ENCODE results near the gene CTNNBIP1.

The CTNNBIP1 gene

GRCh38 chr1:9852004-9852403 is 58.1 kb downstream of the CTNNBIP1 start:
- DNase-seq, result no peak

GRCh38 chr1:9850442-9851162 is 59.5 kb downstream of the CTNNBIP1 start:
- no peak for DNase-seq

DNA sequence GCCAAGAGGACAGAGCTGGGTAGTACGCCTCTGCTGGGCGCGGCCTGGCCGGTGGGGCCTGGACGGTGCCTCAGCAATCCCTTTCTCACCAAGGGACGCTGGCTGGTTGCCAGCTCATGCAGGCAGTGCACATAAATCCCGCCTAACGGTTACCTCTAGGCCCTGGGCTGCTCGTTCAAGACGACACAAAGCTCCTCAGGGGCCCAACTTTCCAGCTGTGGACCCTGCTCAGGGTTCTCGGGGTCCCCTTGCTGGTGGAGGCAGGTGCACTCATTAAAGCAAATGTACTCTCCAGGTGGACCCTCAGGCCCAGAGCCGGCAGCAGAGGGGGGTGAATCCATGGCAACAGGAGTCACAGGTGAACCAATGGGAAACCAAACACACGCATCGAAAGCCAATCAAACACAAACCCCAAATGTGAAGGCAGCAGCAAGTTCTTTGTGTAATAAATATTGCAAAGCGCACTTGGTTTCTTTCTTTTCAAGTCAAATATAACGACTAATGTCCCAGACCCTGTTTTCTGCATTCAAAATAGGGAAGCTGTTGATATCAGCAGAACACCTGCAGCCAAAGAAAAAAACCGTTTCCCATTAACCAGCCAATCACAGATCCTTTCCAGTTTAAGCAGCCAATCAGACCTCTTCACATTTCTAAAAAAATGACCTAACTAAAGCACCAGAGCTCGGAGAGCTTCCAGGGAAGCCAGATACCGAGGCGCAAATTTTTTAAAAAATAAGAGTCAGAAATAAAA is 60.2 kb downstream of the CTNNBIP1 start:
- DNase-seq, result no peak

DNA sequence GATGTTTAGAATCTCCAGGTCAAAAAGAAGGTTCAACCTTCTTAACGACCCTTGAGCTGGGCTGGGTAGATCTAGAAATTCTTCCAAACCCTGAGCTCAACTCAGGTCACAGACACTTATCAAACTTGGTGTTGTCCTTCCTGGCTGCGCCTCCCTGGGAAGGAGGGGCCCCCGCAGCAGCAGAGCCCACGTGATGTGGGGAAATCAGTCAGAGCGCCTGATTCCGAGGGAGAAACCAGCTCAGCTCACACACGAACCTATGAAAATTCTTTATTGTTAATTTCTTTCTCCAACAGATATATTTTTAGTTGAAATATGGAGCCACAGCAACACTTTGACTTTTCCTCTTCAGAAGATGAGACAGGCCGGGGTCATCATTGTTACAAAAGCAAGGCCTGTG is 62.0 kb downstream of the CTNNBIP1 start:
- no peak for DNase-seq

GRCh38 chr1:9847269-9847668 is 62.8 kb downstream of the CTNNBIP1 start:
- DNase-seq, result no peak

DNA sequence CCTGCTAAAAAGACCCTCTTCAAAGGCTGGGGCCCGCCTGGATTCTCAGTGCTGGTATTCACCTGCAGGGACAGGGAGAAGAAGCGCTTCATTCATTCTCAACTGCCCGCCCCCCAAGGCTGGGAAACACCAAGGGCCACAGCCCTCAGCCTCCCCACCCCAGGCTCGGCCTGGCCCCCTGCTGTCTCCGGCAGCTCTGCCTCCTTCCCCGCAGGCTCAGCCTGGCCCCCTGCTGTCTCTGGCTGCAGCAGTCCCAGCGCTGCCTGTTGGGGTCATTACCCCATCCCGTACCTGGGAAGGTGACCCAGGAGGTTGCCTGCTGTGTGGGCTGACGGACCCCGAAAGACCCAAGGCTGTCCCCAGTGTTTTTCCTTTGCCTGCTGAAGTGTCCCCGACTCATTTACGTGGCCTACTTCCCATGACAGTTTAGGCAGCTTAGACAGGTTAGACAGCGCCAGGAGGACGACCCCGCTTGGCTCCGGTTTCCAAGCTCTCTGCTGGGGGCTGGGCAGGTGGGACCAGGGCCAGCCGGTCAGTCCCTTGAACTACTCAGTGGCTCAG is 63.4 kb downstream of the CTNNBIP1 start:
- DNase-seq, result no peak

DNA sequence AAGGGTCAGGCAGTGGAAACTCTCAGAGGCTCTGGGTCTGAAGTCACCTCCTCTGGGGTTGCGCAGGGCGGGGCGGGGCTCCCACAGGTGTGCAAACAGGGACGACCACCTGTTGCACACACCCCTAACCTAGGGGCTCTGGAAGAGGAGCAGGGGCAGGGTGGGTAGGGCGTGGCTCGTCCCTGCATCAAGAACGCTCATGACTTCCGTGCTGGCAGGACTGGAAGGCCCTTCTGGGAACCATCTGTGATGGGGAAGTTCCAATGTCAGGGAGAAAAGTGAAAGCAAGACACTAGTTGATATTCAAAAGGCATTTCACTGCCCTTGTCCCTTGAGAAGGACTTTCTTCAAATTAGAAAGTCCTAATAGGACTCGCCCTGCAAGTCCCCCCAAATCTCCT is 64.2 kb downstream of the CTNNBIP1 start:
- no peak for DNase-seq

DNA sequence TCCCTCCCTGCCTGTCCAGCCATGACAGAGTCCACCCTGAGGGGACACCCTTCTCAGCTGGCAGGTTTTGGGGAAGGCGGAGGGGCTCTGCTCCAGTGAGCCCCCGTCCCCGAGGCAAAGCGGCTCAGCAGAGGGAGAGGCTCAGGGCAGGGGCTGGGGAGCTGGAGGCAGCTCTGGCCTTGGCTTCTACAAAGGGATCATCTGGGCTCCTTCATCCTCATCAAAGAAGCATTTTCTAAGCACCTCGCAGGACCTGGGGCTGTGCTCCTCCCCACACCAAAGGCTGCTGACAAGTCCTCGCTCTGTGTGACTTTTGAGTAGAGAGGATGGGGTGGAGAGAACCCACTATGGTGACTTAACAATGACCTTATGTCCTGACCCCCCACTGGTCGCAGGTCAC is 65.3 kb downstream of the CTNNBIP1 start:
- no peak for DNase-seq

GRCh38 chr1:9844106-9844505 is 66.0 kb downstream of the CTNNBIP1 start:
- no peak for DNase-seq

DNA sequence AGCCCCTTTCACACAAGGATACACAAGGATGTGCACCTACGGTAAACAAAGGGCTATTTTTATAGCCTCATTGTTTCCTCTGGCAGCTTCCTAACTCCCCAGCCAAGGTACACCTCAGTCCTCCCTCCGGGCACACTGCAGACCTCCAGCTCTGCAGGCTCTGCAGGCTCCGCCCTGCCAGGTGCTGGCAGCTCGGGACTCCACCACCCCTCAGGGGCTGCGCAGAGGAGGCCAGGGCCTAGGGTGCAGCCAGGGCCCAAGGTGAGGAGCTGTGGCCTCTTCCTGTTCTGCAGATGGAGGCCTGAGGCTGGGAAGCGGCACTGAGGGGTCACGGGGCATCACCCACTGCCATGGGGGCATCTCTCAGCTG is 66.5 kb downstream of the CTNNBIP1 start:
- DNase-seq, result peak in 1 of 2 experiments; percentile 77

- DNase-seq, result peak in 1 of 2 experiments; percentile 28
Measured at GRCh38 chr1:9842781-9843575, 67.1 kb downstream of the CTNNBIP1 start.

DNA sequence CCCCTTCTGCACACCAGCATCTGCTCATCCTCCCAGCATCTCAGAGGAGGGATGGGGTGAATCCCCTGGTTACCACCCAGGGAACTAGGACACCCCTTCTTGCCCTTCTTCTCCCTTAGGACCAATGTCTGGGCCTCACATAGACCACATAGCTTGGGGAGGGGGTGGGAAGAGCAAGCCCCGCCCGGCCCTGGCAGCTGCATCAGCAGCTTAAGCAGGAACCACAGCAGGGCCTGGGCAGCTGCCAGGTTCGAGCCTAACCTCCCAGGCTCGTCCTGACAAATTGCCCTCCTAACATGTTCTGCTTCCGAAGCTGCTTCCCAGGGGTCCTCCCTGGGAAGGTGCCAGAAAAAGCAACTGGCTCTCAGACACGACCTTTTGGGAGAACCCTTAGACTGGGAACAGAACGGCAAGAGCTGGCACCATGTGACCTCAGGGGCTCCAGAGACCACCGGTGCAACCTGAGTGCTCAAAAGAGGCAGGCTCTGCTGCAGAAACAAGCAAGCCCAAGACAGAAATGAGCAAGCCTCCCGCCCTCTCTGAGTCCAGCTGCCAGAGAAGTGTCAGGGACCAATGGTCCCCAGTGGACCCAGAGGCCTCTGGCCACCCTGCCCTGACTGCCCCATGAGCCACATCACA is 67.9 kb downstream of the CTNNBIP1 start:
- DNase-seq, result no peak

DNA sequence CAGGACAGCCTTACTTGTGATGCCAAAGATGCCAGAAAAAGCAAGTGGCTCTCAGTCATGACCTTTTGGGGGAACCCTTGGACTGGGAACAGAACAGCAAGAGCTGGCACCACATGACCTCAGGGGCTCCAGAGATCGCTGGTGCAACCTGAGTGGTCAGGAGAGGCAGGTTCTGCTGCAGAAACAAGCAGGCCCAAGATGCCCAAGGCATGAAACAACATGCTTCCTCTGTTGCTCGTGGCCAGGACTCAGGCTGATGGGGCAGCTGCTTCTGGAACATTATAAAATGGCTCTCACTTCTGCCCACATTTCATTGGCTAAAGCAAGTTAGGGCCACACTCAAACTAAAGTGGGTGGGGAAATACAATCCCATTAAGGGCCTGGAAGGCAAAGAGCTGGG is 68.6 kb downstream of the CTNNBIP1 start:
- DNase-seq, result no peak

GRCh38 chr1:9840176-9840575 is 69.9 kb downstream of the CTNNBIP1 start:
- no peak for DNase-seq

DNA sequence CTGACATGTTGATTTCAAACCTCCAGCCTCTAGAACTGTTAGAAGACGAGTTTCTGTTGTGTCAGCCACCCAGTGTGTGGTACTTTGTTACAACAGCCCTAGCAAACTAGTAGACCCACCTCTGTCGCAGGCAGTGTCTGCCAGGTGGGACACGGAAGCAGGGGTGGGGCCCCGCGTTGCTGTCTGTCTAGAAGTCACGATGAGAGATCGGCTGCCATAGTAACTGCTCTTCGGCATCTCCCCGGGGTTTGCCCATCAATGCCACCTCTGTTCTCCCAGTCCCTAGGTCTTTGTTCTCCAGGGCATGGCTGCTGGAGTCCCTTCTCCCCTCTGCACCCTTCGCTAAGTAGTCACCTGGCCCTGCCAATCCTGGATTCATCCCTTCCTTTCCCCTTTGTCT is 71.1 kb downstream of the CTNNBIP1 start:
- DNase-seq, result peak; percentile 35 to 39

- no peak for DNase-seq
Measured at GRCh38 chr1:9836632-9836960, 73.5 kb downstream of the CTNNBIP1 start.

GRCh38 chr1:9835758-9836631 is 74.1 kb downstream of the CTNNBIP1 start:
- DNase-seq, result peak; percentile 43 to 79

- no peak for DNase-seq
Measured at GRCh38 chr1:9835404-9835757, 74.7 kb downstream of the CTNNBIP1 start.

DNA sequence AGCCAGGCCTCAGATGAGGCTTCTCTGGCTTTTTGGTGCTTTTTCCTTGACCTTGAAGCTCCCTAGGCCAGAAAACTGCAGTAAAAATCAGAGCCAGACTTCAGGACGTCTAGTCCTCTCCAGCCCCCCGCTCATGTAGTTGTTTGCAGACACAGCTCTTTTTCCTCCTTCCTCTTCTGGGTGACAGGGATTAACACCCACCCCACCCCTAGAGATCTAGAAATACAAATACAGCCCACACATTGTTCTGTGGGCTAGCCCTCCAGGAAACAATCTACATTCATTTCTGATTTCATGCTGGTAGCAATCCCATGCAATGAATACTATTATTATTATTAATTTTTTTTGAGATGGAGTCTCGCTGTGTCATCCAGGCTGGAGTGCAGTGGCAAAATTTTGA is 76.4 kb downstream of the CTNNBIP1 start:
- no peak for DNase-seq

DNA sequence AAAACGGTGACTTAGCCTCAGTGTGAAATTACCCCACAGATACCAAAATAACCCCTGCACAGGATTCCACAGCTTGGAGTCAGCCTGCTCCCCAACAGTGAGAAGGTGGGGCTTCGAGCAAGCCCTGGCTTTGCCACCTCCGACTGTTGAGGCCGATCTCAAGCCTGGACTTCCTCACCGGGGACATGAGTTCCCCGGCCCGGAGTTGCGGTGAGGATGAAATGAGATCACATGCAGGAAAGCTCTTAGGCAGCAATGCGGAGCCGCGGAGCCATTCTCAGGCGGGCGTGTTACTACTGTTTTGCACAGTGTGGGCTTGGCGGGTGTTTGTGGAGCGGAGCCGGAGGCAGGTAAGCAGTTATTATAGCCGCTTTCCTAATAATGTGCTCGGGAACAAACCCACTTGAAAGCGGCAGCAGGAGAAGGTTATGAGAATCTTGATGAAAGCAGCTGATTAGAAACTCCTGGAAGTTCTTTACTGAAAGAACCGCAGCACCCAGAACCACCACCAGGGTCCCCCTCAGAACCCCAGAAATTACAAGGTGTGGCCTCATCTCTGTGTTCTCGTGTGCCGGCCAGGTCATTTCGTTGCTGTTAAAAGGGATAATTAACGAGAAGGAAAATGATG is 82.4 kb downstream of the CTNNBIP1 start:
- DNase-seq, result no peak

DNA sequence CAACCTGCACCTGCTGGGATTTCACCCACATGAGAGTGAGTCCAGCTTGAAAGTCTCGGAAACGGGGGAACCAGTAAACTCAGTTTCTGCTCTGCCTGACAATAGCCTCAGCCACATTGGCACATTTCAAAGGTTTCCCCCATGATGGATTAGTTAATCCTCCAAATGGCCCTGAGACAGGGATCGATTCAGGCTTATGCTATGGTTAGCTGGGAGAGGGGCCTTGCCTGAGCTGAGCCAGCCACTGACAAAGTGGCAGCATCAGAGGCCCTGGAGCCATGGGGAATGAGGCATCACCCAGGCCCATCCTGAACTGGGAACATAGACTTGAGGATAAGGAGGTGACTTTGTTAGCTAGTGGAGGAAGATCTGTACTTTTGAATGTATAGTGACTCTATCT is 83.5 kb downstream of the CTNNBIP1 start:
- DNase-seq, result no peak

DNA sequence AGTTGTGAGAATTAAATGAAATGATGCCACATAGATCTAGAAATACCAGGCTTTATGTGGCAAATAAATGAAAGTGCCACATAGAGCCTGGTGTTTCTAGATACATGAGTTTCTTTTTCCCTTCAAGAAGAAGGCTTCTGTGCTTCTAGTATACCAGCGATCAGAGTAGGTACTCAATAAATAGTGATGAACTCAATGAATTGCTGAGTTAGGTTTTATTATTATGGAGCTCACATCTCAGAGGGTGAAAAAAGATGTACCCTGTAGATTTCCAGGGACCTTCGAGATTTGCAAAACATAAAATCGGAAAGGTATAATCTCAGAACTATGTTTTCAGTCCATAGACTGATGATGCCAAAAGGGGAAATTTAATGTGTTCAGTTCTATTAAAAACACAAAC is 84.0 kb downstream of the CTNNBIP1 start:
- no peak for DNase-seq

All from NCI-H526 (cell line).